ENCODE results near the gene HMGN4. TPM values are rescaled to one million over a fixed set of nuclear protein-coding genes. Genes with fewer than 3 reads are reported as not detected.
A peak's percentile ranks its signal among the peaks of the same experiment; 100 is the strongest.

The HMGN4 gene
- total and polyA plus RNA-seq, 9 of the 15 experiments (the other 6 are each of a cell fraction or from before 2014, with no cell fraction given), result 35.4 to 134 (median 94.1) TPM

DNA sequence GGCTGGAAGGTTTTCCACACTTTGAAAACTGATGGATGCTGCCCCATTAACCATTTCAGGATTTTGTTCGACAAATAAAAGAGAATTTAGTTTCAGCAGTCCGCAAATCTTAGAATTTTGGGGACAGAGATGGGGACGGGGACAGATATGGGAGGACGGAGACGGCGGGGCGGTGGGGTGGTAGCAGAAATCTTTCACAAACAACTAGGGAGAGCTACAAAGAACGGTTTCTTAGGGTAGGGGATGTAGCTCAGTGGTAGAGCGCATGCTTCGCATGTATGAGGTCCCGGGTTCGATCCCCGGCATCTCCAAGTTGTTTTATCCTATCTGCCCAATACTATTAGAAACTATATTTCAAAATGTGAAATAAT lies 15.1 kb downstream of the HMGN4 start (continued):
- TF ChIP-seq, protein P1, sequence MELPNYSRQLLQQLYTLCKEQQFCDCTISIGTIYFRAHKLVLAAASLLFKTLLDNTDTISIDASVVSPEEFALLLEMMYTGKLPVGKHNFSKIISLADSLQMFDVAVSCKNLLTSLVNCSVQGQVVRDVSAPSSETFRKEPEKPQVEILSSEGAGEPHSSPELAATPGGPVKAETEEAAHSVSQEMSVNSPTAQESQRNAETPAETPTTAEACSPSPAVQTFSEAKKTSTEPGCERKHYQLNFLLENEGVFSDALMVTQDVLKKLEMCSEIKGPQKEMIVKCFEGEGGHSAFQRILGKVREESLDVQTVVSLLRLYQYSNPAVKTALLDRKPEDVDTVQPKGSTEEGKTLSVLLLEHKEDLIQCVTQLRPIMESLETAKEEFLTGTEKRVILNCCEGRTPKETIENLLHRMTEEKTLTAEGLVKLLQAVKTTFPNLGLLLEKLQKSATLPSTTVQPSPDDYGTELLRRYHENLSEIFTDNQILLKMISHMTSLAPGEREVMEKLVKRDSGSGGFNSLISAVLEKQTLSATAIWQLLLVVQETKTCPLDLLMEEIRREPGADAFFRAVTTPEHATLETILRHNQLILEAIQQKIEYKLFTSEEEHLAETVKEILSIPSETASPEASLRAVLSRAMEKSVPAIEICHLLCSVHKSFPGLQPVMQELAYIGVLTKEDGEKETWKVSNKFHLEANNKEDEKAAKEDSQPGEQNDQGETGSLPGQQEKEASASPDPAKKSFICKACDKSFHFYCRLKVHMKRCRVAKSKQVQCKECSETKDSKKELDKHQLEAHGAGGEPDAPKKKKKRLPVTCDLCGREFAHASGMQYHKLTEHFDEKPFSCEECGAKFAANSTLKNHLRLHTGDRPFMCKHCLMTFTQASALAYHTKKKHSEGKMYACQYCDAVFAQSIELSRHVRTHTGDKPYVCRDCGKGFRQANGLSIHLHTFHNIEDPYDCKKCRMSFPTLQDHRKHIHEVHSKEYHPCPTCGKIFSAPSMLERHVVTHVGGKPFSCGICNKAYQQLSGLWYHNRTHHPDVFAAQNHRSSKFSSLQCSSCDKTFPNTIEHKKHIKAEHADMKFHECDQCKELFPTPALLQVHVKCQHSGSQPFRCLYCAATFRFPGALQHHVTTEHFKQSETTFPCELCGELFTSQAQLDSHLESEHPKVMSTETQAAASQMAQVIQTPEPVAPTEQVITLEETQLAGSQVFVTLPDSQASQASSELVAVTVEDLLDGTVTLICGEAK (IDR thresholded peaks at IDR 0.05), result no peak; the same call in 1 of the 2 replicates
- TF ChIP-seq, protein P1 (CRISPR knock-in tag; IDR thresholded peaks at IDR 0.05), result no peak
- TF ChIP-seq SP2 (IDR thresholded peaks at IDR 0.05; ENCODE audit: extremely low read depth, low read depth, low read length, poor library complexity, severe bottlenecking) (no peak), ZNF507 (tag; conservative IDR thresholded peaks at IDR 0.05) (no peak), XRCC5 (IDR thresholded peaks at IDR 0.05; ENCODE audit: low read depth, low read length) (peak; percentile 46), CBX5 (IDR thresholded peaks at IDR 0.05; ENCODE audit: borderline replicate concordance, low read depth) (no peak), ZNF253 (CRISPR knock-in tag; conservative IDR thresholded peaks at IDR 0.05) (no peak)
- TF ChIP-seq, protein P2, sequence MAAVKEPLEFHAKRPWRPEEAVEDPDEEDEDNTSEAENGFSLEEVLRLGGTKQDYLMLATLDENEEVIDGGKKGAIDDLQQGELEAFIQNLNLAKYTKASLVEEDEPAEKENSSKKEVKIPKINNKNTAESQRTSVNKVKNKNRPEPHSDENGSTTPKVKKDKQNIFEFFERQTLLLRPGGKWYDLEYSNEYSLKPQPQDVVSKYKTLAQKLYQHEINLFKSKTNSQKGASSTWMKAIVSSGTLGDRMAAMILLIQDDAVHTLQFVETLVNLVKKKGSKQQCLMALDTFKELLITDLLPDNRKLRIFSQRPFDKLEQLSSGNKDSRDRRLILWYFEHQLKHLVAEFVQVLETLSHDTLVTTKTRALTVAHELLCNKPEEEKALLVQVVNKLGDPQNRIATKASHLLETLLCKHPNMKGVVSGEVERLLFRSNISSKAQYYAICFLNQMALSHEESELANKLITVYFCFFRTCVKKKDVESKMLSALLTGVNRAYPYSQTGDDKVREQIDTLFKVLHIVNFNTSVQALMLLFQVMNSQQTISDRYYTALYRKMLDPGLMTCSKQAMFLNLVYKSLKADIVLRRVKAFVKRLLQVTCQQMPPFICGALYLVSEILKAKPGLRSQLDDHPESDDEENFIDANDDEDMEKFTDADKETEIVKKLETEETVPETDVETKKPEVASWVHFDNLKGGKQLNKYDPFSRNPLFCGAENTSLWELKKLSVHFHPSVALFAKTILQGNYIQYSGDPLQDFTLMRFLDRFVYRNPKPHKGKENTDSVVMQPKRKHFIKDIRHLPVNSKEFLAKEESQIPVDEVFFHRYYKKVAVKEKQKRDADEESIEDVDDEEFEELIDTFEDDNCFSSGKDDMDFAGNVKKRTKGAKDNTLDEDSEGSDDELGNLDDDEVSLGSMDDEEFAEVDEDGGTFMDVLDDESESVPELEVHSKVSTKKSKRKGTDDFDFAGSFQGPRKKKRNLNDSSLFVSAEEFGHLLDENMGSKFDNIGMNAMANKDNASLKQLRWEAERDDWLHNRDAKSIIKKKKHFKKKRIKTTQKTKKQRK (IDR thresholded peaks at IDR 0.05; ENCODE audit: borderline replicate concordance, low read depth, low read length), result no peak

Measured in K562 (cell line).